Islet precursor cell (in vitro differentiated cells): ENCODE measurements around the gene UTP14C.
"Not testable (repeated sequence)": the region's sequence is repeated elsewhere in the genome, so short reads cannot be mapped to it uniquely, and the experiment has no call there.

Experiments
- DNase-seq: peaks from one replicate; pipeline ENCODE4 v3.0.0-alpha.2; 2018

The UTP14C gene, protein sequence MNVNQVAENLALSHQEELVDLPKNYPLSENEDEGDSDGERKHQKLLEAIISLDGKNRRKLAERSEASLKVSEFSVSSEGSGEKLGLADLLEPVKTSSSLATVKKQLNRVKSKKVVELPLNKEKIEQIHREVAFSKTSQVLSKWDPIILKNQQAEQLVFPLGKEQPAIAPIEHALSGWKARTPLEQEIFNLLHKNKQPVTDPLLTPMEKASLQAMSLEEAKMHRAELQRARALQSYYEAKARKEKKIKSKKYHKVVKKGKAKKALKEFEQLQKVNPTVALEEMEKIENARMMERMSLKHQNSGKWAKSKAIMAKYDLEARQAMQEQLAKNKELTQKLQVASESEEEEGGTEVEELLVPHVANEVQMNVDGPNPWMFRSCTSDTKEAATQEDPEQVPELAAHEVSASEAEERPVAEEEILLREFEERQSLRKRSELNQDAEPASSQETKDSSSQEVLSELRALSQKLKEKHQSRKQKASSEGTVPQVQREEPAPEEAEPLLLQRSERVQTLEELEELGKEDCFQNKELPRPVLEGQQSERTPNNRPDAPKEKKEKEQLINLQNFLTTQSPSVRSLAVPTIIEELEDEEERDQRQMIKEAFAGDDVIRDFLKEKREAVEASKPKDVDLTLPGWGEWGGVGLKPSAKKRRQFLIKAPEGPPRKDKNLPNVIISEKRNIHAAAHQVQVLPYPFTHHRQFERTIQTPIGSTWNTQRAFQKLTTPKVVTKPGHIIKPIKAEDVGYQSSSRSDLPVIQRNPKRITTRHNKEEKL

DNA sequence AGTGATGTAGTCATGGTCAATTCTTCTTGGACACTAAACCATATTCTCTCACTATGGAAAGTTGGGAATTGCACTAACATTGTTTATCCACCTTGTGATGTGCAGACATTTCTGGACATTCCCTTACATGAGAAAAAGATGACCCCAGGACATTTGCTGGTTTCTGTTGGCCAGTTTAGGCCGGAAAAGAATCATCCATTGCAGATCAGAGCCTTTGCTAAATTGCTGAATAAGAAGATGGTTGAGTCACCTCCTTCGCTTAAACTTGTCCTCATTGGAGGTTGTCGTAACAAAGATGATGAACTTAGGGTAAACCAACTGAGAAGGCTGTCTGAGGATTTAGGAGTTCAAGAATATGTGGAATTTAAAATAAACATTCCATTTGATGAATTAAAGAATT, at the start of gene UTP14C:
Gene UTP14C, plus strand, starts transcription at position 211 of the 400 bp plus-strand sequence. CDS start 4,114 bp downstream, outside the sequence.
- DNase-seq, result no peak

DNA sequence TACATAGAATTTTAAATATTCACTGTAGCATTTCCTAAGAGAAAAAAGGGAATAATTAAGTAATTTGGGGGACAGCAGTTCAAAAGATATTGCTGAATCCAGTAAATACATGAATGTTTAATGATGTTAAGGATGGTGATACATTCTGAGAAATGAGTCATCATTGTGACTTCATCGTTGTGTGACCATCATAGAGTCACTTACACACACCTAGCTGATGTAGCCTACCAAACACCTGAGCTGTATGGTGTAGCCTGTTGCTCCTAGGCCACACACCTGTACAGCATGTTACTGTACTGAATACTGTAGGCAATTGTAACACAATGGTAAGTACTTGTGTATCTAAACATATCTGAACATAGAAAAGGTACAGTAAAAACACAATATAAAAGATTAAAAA, 48.1 kb upstream of the UTP14C start:
- no peak for DNase-seq

DNA sequence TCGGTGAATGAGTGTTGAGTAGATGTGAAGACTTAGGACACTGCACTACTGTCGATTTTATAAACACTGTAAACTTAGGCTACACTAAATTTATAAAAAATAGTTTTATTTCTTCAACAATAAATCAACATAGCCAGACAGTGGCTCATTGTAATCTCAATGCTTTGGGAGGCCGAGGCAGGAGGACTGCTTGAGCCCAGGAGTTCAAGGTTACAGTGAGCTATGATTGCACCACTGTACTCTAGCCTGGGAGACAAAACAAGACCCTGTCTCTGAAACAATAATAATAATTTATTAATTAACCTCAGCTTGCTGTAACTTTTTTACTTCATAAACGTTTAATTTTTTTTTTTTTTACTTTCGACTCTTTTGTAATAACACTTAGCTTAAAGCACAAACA, 47.6 kb upstream of the UTP14C start:
- DNase-seq, result no peak

DNA sequence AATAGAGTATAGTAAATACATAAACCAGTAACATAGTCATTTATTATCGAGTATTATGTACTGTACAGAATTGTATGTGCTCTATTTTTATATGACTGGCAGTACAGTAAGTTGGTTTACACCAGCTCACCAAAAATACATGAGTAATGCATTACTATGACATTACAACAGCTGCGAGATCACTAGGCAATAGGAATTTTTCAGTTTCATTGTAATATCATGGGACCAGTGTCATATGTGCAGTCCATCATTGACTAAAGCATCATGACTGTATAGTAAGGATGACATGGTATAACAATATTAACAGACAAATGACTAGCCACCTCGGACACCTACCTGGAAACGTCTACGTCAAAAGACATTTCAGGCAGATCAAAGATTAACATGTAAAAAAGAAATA, 46.9 kb upstream of the UTP14C start:
- no peak for DNase-seq

DNA sequence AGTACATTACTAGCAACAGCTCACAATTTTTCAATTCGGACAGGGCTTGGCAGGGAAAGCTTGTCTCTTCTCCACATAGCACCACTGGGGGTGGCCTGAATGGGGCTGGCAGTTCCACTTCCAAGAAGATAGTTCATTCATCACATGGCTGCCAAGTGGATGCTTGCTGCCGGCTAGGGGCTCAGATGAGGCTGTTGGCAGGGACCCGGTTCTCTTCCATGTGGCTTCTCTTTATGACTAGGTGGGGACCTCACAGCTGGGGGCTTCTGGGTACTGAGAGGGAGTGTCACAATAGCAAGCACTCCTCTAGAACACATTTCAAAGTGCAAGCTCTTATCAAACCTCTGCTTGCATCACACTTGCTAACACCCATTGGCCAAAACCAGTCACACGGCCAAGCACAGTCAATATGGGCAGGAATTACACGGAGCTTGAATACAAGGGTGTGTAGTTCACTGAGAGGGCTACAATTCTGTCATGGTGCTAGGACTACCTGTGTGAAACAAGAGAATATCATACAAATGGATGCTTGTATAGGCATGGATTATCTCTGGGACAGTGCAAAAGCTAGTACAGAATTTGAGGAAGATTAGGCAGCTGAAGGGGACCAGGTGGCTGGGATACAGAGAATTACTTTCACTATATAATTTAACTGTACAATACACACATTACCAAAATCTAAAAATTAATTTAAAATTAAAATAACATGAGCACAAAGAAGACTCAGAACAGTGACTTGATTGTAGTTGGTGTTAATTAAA, 45.5 kb upstream of the UTP14C start:
- DNase-seq, result no peak

DNA sequence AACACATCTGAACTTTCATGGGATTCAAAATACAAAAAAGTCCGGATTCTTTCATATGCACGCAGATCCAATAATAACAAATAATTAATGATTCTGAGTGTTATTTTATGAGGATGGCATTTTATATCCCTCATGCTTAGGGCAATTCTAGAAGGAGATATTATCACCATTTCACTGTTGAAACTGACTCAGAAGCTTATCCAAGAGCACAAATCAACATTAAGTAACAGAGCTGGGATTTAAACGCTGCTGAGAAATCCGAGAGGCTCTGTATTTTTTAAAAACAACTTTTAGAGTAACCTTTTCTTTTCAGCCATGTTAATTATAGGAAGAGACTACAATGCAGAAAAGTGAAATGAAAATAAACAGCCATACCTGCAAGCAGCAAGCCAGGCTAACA, 43.6 kb upstream of the UTP14C start:
- no peak for DNase-seq

DNA sequence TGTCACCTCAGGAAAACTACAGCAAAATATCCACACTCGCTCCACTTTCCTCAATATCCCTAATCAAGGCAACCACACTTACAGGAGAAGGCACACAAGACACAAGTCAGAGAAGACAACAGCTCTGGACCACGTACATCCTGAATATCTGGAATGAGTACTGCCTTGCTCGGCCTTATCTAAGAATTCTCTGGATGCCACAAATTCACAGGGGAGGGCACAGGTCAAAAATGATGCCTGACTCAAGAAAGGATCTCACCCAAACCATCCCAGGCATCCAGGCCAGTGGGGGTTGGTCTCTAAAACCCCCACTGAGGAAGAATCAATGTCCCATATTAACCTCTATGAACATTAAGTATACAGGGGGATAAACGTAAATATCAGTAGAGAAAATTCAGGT, 43.1 kb upstream of the UTP14C start:
- peak; percentile 76 for DNase-seq

DNA sequence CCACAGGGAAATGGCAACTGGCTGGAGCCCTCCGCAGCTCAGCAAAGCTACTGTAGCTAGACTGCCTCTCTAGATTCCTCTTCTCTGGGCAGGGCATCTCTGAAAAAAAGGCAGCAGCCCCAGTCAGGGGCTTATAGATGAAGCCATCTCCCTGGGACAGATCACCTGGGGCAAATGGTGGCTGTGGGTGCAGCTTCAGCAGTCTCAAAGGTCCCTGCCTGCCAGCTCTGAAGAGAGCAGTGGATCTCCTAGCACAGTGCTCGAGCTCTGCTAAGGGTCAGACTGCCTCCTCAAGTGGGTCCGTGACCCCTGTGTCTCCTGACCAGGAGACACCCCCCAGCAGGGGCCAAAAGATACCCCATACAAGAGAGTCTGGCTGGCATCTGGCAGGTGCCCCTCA, 41.2 kb upstream of the UTP14C start:
- not testable (repeated sequence) for DNase-seq

DNA sequence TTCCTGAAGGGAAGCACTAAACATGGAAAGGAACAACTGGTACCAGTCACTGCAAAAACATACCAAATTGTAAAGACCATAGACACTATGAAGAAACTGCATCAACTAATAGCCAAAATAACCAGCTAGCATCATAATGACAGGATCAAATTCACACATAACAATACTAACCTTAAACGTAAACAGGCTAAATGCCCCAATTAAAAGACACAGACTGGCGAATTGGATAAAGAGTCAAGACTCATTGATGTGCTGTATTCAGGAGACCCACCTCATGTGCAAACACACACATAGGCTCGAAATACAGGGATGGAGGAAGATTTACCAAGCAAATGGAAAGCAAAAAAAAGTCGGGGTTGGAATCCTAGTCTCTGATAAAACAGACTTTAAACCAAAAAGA, 39.6 kb upstream of the UTP14C start:
- not testable (repeated sequence) for DNase-seq

DNA sequence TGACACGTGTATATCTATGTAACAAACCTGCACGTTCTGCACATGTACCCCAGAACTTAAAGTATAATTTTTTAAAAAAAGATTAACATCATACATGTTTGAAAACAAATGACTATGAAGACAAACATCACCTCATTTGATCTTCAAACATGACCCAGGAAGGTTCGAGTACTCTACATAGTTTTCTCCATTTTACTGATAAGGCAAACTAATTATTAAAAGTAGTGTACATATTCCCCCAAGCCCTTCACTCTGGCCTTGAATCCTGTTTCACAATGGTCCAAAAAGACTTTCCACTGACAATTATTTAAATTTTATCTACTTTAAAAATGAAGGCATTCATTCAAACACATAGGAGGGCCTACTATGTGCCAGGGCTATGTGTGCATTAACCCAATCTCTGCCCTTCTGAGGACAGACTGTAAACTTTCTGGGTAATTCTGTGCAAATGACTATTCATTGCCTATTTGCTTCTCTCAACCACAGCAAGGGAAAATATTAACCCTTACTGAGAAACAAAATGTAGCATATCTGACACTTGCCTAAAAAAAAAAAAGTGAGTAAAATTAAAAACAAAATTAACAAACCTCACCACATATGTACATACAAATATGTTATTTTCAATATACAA, 35.4 kb upstream of the UTP14C start:
- no peak for DNase-seq

DNA sequence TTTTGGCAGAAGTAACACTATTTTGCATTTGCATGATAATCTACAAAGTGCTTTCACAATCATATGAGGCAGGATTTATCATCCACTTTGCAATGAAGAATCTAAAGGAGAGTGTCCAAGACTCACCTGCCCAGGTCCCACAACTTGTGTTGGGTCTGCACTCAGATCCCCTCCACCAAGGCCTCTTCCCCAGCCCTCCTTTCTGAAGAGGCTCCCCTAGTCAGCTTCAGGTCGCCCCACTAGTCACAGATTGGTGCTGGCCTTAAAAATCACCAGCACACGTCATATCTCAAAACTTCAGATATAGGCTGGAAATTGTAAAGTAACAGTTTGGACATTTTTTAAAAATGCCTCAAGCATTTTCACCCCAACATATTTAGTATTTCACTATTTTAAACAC, 30.8 kb upstream of the UTP14C start:
- no peak for DNase-seq

DNA sequence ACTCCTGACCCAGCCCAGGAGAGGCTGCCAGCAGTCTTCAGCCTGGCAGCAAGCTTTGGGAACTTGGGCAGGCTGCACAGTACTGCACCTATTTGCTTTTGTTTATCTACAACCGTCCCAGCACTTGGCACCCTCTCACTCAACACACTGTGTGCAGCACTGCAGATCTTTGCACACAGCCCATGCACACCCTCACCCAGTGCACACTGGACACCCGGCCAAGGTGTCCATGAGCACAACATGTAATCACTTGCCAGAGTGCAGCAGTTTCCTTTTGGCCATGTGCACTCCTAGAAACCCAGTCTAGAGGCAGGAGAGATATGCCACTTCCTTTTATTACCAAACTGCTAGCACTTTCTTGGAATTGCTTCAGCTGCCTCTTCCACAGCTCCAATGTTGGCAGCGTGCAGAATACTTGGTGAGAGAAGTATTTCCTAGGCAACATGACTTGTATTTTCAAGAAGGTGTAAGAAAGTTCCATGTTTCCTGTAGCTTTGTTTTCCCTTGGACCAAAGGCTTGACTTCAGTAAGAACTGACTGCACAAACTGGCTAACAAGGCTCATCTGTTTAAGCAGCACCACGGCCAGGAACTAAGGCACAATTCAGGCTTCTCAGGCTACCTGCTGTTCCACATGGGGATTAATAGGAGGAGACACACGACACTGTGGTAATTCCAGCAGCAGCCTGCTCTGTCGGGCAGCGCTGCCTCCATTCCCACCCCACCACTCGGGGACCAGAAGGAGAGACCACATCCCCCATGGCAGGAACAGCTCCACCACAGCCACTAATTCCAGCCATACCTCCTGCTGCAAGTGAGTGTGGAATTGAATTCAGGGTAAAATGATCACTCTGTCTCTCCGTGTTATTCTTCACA, 28.6 kb upstream of the UTP14C start:
- DNase-seq, result no peak

DNA sequence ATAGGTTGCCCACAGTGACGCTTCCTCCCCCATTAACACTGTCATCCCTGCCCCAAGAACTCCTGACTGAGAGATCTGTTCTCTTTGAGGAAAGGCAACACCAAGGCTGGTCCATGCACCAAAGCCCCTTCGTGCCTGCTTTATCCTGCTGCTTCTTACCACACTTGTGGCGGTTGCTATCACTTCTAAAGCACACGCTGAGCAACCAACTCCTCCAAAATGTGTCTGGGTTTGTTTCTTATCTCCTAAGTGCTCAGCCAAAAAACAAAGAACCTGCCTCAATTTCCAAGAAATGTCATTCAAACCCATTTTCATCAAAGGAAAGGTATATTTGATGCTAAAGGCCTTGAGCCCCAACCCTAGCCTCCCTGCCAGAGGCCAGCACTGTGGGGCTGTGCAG, 27.9 kb upstream of the UTP14C start:
- DNase-seq, result no peak

DNA sequence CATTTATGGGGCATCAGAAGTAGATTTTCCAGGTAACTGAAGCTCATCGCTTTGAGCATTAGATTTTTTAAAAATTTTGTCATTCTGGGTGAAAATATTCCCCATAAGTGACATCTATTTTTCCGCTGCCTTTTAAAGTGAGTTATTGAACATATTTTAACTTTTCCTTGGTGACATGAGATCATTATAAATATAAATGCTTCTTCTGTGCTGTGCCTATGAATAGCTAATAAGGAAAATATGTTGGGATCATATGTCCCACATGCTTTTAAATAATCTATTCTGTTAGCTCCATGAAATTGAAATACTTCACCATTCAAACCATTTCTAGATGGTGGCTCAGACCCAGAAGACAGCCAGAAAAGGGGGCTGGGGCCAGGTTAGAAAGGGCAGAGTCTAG, 27.3 kb upstream of the UTP14C start:
- no peak for DNase-seq

DNA sequence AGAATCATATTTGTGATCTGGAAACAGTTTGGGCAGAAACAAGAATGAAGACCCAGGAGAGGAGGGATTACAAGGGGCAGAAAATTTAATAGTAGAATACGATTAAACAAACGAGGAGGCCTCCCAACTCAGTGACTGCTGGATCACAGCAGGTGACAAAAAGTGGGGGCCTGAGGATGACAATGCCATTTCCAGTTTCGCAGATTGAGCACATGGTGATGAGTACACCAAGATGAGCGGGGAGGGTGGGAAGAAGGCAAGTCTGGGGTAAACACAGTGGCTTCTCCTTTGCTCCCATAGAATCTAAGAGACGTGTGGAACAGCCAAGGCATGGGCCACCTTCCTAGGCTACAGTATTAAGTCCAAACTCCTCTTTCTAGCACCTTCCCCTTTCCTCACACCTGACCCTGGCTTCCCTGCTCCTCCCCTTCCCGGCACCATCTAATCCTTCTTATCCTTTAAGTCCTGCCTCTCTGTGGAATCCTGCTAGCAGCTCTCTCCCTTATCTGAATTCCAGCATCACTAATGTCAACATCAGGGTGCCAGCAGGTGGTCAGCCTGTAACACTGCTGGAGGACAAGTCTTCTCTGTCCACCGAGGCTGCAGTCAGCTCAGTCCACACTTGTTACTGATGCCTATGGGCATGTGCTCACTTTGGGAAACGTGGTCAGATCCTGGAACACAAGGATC, 26.7 kb upstream of the UTP14C start:
- DNase-seq, result no peak

DNA sequence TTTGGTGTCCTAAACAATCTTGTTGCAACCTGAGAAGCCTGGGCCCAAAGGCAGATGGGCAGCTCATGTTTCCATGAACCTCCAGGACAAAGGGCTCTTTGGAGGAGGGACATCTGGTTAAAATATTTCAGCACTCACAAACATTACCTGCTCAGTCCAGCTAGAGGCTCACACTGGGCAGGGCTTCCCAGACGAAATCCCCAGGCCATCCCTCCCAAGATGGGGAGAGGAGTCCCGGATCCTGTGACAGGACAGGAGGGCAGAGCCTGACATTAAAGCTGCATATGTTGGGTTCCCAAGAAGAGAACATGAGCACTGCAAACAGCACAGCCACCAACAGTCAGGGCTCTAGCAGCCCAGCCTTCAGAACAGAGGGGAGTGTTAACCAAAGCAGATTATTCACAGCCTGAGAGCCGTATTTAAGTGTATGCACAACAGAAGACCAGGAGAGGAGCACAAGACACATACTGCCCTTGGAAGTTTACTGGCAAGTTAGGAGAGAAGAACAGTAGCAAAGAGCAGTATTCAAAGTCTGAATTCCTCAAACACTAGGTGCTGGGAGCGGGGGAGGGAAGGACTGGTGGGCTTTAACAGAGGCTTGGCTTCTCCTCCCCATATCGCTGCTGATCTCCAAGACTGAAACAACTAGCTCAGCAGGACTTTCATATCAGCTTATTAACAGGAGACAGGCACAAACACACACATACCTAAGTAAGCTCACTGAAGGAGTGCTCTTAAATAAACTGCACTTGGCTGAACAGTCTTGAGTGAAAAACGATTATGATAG, 25.6 kb upstream of the UTP14C start:
- peak; percentile 68 for DNase-seq

DNA sequence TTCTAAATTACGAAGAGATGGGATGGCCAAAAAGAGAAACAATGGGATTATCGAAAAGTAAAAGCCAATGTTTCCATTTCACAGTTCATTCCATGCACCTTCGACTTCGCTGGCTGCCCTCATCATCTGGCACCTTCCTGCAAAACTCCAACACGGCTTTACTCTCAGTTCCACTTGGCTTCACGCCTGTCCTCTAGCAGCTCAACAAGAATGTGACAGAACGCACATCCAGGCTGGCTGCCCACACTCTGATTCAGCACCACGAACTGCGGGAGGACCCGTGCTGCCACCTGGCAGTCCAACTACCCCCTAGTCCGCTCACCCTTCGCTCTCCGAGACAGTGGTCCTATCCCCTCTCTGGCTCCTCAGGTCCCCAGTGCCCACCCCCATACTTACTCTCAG, 25.0 kb upstream of the UTP14C start:
- DNase-seq, result no peak

DNA sequence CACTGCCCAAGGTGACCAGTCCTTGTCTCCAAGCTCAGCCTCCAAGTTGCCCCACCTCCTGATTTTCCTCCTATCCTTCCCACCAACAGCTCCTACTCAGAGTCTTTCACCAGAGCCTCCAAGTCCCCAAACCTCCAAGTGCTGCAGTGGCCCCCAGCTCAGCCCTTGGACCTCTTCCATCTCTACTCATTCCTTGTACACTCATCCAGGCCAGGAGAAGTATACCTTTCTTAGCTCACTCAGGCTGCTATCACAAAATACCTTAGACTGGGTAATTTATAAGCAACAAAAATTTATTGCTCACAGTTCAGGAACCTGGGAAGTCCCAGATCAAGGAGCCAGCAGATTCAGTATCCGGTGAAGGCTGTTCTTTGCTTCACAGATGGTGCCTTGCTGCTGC, 24.6 kb upstream of the UTP14C start:
- no peak for DNase-seq

DNA sequence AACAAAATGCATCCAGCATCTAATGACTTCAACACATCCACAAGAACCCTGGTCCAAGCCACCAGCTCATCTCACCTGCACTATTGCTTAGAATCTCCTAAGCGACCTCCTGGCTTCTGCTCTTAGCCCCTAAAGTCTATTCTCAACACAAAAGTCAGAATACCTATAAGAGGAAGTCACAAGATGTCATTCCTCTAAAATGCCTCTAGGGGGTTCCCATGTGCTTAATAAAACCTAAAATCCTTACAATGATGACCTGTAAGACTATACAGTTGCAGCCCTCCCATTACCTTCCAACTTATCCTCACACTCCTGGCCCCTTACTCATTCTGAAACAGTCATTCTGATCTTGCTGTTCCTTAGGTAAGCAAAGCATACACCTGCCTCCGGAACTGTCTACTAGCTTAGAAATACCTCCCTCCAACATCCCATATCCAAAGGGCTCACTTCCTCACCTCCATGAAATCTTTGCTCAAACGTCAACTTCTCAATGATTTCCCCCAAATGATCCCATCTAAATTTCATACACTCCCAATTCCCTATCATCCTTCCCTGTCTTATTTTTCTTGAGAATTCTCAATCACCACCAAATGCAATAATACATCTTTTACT, 23.3 kb upstream of the UTP14C start:
- DNase-seq, result no peak

DNA sequence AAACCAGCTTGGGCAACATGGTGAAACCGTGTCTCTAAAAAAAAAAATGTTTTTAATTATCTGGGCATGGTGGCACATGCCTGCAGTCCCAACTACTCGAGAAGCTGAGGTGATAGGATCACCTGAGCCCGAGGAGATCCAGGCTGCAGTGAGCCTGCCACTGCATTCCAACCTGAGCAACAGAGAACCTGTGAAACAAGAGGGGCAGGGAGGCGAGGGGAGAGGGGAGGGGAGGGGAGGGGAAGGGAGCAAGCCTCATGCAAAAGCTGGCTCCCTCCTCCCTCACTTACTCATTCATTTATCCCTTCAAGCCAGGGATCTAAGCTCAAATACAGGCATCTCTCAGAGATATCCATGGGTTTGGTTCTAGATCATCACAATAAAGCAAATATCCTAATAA, 22.1 kb upstream of the UTP14C start:
- no peak for DNase-seq
